ENCODE measurements around the gene CCDC148.

The CCDC148 gene

GRCh38 chr2:158456309-158457066 is at the start of gene CCDC148, which contains the start of gene PKP4:
Gene CCDC148 (minus strand): TSS chr2:158456753. CDS start chr2:158456439, 314 bp downstream.
Gene PKP4 (plus strand): TSS chr2:158456952. CDS start chr2:158533185, 76,233 bp downstream.
- peak; percentile 72 for DNase-seq (ENCODE audit: low read depth)

GRCh38 chr2:158505448-158505934 is 48.9 kb upstream of the CCDC148 start:
- DNase-seq (ENCODE audit: low read depth) = no peak

- no peak for DNase-seq (ENCODE audit: low read depth)
Observed at GRCh38 chr2:158504088-158504487, 47.5 kb upstream of the CCDC148 start.

- no peak for DNase-seq (ENCODE audit: low read depth)
Observed at GRCh38 chr2:158502974-158503373, 46.4 kb upstream of the CCDC148 start.

GRCh38 chr2:158501301-158501700 is 44.7 kb upstream of the CCDC148 start:
- no peak for DNase-seq (ENCODE audit: low read depth)

- no peak for DNase-seq (ENCODE audit: low read depth)
Observed at GRCh38 chr2:158500333-158500732, 43.8 kb upstream of the CCDC148 start.

GRCh38 chr2:158499383-158499782 is 42.8 kb upstream of the CCDC148 start:
- no peak for DNase-seq (ENCODE audit: low read depth)

GRCh38 chr2:158498749-158499136 is 42.2 kb upstream of the CCDC148 start:
- DNase-seq (ENCODE audit: low read depth) = no peak

GRCh38 chr2:158498043-158498748 is 41.6 kb upstream of the CCDC148 start:
- no peak for DNase-seq (ENCODE audit: low read depth)

- DNase-seq (ENCODE audit: low read depth) = no peak
Observed at GRCh38 chr2:158497486-158497885, 40.9 kb upstream of the CCDC148 start.

GRCh38 chr2:158496986-158497385 is 40.4 kb upstream of the CCDC148 start:
- no peak for DNase-seq (ENCODE audit: low read depth)

GRCh38 chr2:158495175-158495574 is 38.6 kb upstream of the CCDC148 start:
- DNase-seq (ENCODE audit: low read depth) = no peak

GRCh38 chr2:158493458-158493857 is 36.9 kb upstream of the CCDC148 start:
- no peak for DNase-seq (ENCODE audit: low read depth)

GRCh38 chr2:158491072-158491471 is 34.5 kb upstream of the CCDC148 start:
- no peak for DNase-seq (ENCODE audit: low read depth)

GRCh38 chr2:158489366-158490112 is 33.0 kb upstream of the CCDC148 start:
- no peak for DNase-seq (ENCODE audit: low read depth)

GRCh38 chr2:158488442-158489216 is 32.1 kb upstream of the CCDC148 start:
- no peak for DNase-seq (ENCODE audit: low read depth)

- no peak for DNase-seq (ENCODE audit: low read depth)
Observed at GRCh38 chr2:158487419-158487818, 30.9 kb upstream of the CCDC148 start.

GRCh38 chr2:158486970-158487325 is 30.4 kb upstream of the CCDC148 start:
- DNase-seq (ENCODE audit: low read depth) = no peak

- DNase-seq (ENCODE audit: low read depth) = no peak
Observed at GRCh38 chr2:158486150-158486969, 29.8 kb upstream of the CCDC148 start.

GRCh38 chr2:158484892-158485556 is 28.5 kb upstream of the CCDC148 start:
- no peak for DNase-seq (ENCODE audit: low read depth)

Data from stimulated activated CD8-positive, alpha-beta memory T cell treated with anti-CD3 and anti-CD28 coated beads, Interleukin-15, amount 100 ng/mL, for 1 hour (primary cell).